ENCODE data around the gene UBR1.

GRCh38 chr15:43121863-43122262 is 16.0 kb upstream of the UBR1 start:
- TF ChIP-seq HDAC2 (IDR thresholded peaks at IDR 0.05) (no peak), CTCF (IDR thresholded peaks at IDR 0.05) (no peak), RCOR1 (IDR thresholded peaks at IDR 0.05; ENCODE audit: low read depth, low read length) (no peak), POLR2A (IDR thresholded peaks at IDR 0.05; ENCODE audit: low read length) (no peak), EP300 (IDR thresholded peaks at IDR 0.05) (no peak), MAX (IDR thresholded peaks at IDR 0.05) (no peak), ESRRA (IDR thresholded peaks at IDR 0.05; ENCODE audit: borderline replicate concordance, low read length) (no peak), MAZ (IDR thresholded peaks at IDR 0.05; ENCODE audit: borderline replicate concordance, low read depth, low read length) (no peak), TP53 (CRISPR knock-in tag; IDR thresholded peaks at IDR 0.05) (no peak)
